ENCODE data around the gene MATN3. TPM values are rescaled to one million over a fixed set of nuclear protein-coding genes. Genes with fewer than 3 reads are reported as not detected.

Gene MATN3
- total RNA-seq, 1 experiment from 2014 or later = 1.0 TPM

GRCh38 chr2:20018601-20019152 is 6.2 kb upstream of the MATN3 start:
- BruUV-seq (replicated peaks) = no TSS peak
- intact Hi-C loops (cut with micrococcal nuclease; ENCODE audit: unreplicated experiment) = no loop called here
- Histone ChIP-seq H3K36me3 (ENCODE audit: low read depth) (no peaks in the 10 kb centered on the region), H3K79me2 (ENCODE audit: low read depth) (no peaks in the 10 kb centered on the region), H3K4me1 (replicated peaks; ENCODE audit: insufficient read depth) (no peaks in the 10 kb centered on the region), H3K9me2 (ENCODE audit: insufficient read depth) (0 out of 2 replicates have a peak, but pooled peaks cover 4% of the 10 kb centered on the region), H3K4me3 (no peak overlapping the region), H3F3A (ENCODE audit: insufficient read depth, low read depth) (peaks cover 6% of the 10 kb centered on the region; the same call in 1 of the 2 replicates), H3K4me2 (no peak overlapping the region), H3K27ac (no peak overlapping the region), H3K27me3 (ENCODE audit: insufficient read depth, low read depth) (no peaks in the 10 kb centered on the region), H3K9me3 (ENCODE audit: insufficient read depth, low read depth) (peaks cover 22% of the 10 kb centered on the region; the same call in 1 of the 2 replicates), H4K20me1 (ENCODE audit: insufficient read depth) (no peaks in the 10 kb centered on the region), H2AFZ (no peak overlapping the region)
- no peak for DNase-seq
- no peak for TF ChIP-seq EZH2 (IDR thresholded peaks at IDR 0.05; ENCODE audit: low read depth)
- TF ChIP-seq, protein P1, sequence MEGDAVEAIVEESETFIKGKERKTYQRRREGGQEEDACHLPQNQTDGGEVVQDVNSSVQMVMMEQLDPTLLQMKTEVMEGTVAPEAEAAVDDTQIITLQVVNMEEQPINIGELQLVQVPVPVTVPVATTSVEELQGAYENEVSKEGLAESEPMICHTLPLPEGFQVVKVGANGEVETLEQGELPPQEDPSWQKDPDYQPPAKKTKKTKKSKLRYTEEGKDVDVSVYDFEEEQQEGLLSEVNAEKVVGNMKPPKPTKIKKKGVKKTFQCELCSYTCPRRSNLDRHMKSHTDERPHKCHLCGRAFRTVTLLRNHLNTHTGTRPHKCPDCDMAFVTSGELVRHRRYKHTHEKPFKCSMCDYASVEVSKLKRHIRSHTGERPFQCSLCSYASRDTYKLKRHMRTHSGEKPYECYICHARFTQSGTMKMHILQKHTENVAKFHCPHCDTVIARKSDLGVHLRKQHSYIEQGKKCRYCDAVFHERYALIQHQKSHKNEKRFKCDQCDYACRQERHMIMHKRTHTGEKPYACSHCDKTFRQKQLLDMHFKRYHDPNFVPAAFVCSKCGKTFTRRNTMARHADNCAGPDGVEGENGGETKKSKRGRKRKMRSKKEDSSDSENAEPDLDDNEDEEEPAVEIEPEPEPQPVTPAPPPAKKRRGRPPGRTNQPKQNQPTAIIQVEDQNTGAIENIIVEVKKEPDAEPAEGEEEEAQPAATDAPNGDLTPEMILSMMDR (conservative IDR thresholded peaks at IDR 0.05) = no peak
- POLR2A ChIA-PET (ENCODE audit: unreplicated experiment) = no interaction called here
- CTCF ChIA-PET = no interaction called here

- Histone ChIP-seq H3K27ac (no peak overlapping the region), H3K36me3 (ENCODE audit: low read depth) (no peaks in the 10 kb centered on the region), H3K4me2 (no peak overlapping the region), H3K4me1 (replicated peaks; ENCODE audit: insufficient read depth) (peaks cover 5% of the 10 kb centered on the region; the same call in 1 of the 2 replicates), H4K20me1 (ENCODE audit: insufficient read depth) (no peaks in the 10 kb centered on the region), H3K9me2 (ENCODE audit: insufficient read depth) (0 out of 2 replicates have a peak, but pooled peaks cover 4% of the 10 kb centered on the region), H3K79me2 (ENCODE audit: low read depth) (no peaks in the 10 kb centered on the region), H3K4me3 (no peak overlapping the region), H3K27me3 (ENCODE audit: insufficient read depth, low read depth) (peaks cover 9% of the 10 kb centered on the region; the same call in 1 of the 2 replicates), H3K9me3 (ENCODE audit: insufficient read depth, low read depth) (peaks cover 13% of the 10 kb centered on the region; the same call in 1 of the 2 replicates), H2AFZ (no peak overlapping the region), H3F3A (ENCODE audit: insufficient read depth, low read depth) (peaks cover 12% of the 10 kb centered on the region; the same call in 1 of the 2 replicates)
- no peak for DNase-seq
- intact Hi-C loops (cut with micrococcal nuclease; ENCODE audit: unreplicated experiment) = no loop called here
- BruUV-seq (replicated peaks) = no TSS peak
- ChIA-PET POLR2A (ENCODE audit: unreplicated experiment) (no interaction called here), CTCF (interaction anchor here (0.9 to 1.4 kb wide), 4 partner anchors 39 to 216 kb away, joined by 3 to 6 read pairs (median 4); no protein-coding TSS in a partner anchor)
- TF ChIP-seq, protein P1 (conservative IDR thresholded peaks at IDR 0.05) = no peak
- TF ChIP-seq EZH2 (IDR thresholded peaks at IDR 0.05; ENCODE audit: low read depth) = no peak
These were observed 3.9 kb upstream of the MATN3 start for GRCh38 chr2:20016346-20016745.

DNA sequence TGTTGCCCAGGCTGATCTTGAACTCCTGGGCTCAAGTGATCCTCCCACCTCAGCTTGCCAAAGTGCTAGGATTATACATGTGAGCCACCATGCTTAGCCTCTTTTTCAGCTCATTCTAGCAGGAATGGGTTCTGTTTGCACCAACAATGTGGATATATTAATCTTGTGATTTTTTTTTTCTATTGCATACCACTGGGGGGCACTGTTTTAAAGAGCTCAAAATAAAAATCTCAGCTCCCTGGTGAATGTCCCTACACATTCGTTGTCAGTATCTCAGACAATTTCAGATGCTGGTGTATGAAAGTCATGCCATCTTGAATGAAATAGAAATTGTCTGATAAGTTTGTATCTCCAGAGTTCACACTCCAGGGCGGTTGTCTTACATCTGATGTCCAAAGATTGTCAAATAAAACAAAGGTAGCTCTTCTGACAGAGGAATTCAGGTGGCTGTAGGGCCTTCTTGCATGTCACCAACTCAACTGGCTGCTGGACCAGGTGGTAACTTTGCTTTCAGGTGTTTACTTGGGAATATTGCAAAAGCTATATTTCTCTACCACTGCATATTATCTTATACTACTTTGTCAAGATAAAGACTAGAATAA is 3.1 kb upstream of the MATN3 start:
- intact Hi-C loops (cut with micrococcal nuclease; ENCODE audit: unreplicated experiment) = loop anchor here (1.0 kb wide), 2 partner anchors 78 to 83 kb away; no protein-coding TSS in a partner anchor
- no peak overlapping the region for H3K4me2 ChIP-seq
- no peak overlapping the region for H3K4me3 ChIP-seq
- peaks cover 11% of the 10 kb centered on the region; the same call in 1 of the 2 replicates for H3K9me3 ChIP-seq (ENCODE audit: insufficient read depth, low read depth)
- H3K27ac ChIP-seq = no peak overlapping the region
- peaks cover 12% of the 10 kb centered on the region; the same call in 1 of the 2 replicates for H3F3A ChIP-seq (ENCODE audit: insufficient read depth, low read depth)
- no peak overlapping the region for H2AFZ ChIP-seq
- ChIA-PET CTCF (interaction anchor here (0.6 to 1.4 kb wide), 14 partner anchors 12 to 1587 kb away, joined by 3 to 8 read pairs (median 3); no protein-coding TSS in a partner anchor), POLR2A (ENCODE audit: unreplicated experiment) (interaction anchor here (0.6 to 0.7 kb wide), 3 partner anchors 41 to 1599 kb away, joined by 3 to 5 read pairs (median 3); no protein-coding TSS in a partner anchor)
- H3K79me2 ChIP-seq (ENCODE audit: low read depth) = no peaks in the 10 kb centered on the region
- no TSS peak for BruUV-seq (replicated peaks)
- 0 out of 2 replicates have a peak, but pooled peaks cover 4% of the 10 kb centered on the region for H3K9me2 ChIP-seq (ENCODE audit: insufficient read depth)
- H4K20me1 ChIP-seq (ENCODE audit: insufficient read depth) = no peaks in the 10 kb centered on the region
- peaks cover 9% of the 10 kb centered on the region; the same call in 1 of the 2 replicates for H3K27me3 ChIP-seq (ENCODE audit: insufficient read depth, low read depth)
- no peak for TF ChIP-seq EZH2 (IDR thresholded peaks at IDR 0.05; ENCODE audit: low read depth)
- TF ChIP-seq, protein P1 (conservative IDR thresholded peaks at IDR 0.05) = peak; percentile 82
- no peaks in the 10 kb centered on the region for H3K36me3 ChIP-seq (ENCODE audit: low read depth)
- peak in 1 of 2 experiments; percentile 53 for DNase-seq
- H3K4me1 ChIP-seq (replicated peaks; ENCODE audit: insufficient read depth) = peaks cover 5% of the 10 kb centered on the region; the same call in 1 of the 2 replicates
